HPDE6-E6E7 (cell line): ENCODE data around the gene CYS1.
"Not testable (repeated sequence)": the region's sequence is repeated elsewhere in the genome, so short reads cannot be mapped to it uniquely, and the experiment has no call there.

ENCODE experiments used
- DNase-seq: peaks from one replicate; pipeline ENCODE4 v3.0.0; 2011; ENCODE audit warnings: missing footprints; ENCODE audit errors: extremely low spot score

The CYS1 gene

DNA sequence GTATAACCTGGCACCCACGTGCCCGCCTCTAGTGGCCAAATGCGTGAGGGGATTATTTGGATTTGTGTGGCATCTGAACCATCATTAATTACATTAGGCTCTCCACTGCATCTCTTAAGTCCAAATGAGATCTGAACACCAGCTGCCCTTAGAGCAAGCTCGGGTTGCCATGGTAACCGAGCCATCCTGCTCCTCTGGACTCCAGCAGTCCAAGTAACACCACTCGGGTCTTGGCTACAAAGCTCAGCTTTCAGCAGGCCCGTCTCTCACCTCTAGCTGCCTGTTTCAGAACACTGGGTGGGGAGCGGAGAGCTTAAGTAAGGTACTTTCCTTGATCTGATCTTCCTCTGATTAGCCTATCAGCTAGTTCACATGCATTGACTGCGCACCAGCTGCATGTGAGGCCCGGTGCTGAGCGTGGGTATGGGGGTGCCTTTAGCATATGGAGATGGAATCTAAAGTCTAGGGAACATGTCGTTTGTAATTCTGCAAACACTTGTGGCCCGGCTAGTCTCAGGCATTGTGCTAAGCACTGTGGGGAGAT is 14.1 kb upstream of the CYS1 start:
- DNase-seq, result no peak

DNA sequence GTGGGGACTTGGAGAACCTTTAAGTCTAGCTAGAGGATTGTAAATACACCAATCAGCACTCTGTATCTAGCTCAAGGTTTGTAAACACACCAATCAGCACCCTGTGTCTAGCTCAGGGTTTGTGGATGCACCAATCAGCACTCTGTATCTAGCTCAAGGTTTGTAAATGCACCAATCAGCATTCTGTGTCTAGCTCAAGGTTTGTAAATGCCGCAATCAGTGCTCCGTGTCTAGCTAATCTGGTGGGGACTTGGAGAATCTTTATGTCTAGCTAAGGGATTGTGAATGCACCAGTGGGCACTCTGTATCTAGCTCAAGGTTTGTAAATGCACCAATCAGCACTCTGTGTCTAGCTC is 11.7 kb upstream of the CYS1 start:
- not testable (repeated sequence) for DNase-seq

- no peak for DNase-seq
Measured at GRCh38 chr2:10091182-10091888, 11.1 kb upstream of the CYS1 start.

- no peak for DNase-seq
Measured at GRCh38 chr2:10089565-10090190, 9.5 kb upstream of the CYS1 start.

- DNase-seq, result no peak
Measured at GRCh38 chr2:10087360-10087759, 7.1 kb upstream of the CYS1 start.

DNA sequence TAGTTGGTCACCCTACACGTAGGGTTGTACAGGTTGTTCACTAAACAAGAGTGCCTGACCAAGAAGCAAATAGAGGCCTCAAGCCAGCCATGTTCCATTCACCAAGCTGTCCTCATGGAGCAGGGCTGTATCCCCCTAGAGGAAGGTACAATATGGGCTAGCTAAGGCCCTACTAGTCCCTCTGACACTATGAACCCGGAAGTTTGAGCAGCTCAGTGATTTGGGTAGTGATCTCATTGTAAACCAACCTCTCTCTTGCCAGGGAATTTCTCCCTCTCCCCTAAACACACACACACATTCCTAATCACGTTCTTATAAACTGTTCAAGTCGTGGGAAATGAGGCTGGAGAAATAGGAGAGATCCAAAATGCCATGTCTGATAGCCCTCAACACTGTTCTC is 6.7 kb upstream of the CYS1 start:
- no peak for DNase-seq

DNA sequence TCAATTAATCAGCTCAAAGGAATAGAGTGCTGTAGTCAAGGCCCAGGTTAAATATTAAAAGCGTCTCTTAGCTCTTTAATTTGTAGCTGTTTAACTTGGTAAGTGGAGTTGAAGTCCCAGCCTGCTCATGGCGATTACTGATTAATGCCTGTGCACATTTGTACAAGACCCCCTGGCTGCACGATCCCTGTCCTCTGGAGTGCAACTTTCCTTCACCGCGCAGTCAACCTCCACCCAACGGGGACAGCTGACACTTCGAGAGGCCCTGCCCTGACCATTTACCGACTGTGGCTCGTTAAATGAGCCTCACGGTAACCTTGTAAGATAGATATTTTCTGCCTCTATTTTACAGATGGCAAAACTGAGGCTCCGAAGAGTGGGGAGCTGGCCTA is 5.5 kb upstream of the CYS1 start:
- no peak for DNase-seq

DNA sequence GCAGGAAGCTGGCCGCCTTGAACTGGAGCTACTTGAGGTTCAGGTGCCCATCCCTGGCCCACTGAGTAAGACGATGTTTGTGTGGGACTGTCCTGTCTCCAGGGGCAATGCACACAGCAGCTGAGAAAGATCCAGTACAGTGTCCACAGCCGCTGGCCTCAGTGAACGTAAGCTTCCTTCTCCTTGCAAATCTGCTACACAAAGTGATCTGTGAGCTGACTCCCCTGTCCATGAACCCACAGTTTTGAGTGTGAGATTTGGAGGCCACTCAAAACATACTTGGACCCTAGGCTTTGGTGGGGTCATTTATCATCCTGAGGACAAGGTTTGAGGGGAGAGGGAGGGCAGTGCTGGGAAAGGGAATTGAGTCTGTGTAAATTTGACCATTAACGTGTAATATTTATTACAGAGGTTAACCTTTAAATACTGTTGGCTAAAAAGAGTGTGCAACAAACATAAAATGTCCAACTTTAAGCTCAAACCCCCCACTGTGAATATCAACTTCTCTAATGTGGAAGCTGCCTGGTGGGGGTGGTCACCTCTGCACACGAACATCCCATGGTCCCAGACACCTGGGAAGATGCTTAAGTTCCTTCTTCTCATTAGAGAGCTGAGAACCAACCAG is 4.9 kb upstream of the CYS1 start:
- no peak for DNase-seq

- DNase-seq, result no peak
Measured at GRCh38 chr2:10084223-10084865, 4.1 kb upstream of the CYS1 start.

DNA sequence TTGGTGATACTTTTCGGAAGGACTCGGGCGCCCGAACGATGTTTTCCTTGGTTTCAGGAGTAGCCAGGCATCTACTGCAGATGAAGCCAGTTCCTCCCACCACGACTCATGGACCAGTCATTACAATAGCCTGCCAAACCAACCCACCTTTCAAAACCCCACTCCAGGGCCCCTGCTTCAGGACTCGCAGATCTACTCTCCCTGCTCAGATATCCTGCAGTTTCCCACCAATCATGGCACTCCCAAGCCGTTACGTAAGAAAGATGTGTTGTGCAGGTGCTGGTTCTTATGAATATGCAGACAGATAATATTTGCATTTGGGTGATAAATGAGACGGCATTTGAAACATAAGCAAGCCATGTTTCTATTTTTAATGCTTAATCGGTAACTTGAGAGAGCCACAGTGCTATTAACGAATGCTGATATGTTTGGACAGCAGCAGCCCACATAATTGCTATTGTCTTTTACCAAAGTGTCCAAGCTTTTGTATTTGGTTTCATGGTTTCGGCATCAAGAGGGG is 3.5 kb upstream of the CYS1 start:
- DNase-seq, result no peak

GRCh38 chr2:10083046-10083445 is 2.8 kb upstream of the CYS1 start:
- no peak for DNase-seq

- no peak for DNase-seq
Measured at GRCh38 chr2:10080536-10081304, 509 bp upstream of the CYS1 start.

GRCh38 chr2:10079266-10079869 is 843 bp downstream of the CYS1 start:
- no peak for DNase-seq

DNA sequence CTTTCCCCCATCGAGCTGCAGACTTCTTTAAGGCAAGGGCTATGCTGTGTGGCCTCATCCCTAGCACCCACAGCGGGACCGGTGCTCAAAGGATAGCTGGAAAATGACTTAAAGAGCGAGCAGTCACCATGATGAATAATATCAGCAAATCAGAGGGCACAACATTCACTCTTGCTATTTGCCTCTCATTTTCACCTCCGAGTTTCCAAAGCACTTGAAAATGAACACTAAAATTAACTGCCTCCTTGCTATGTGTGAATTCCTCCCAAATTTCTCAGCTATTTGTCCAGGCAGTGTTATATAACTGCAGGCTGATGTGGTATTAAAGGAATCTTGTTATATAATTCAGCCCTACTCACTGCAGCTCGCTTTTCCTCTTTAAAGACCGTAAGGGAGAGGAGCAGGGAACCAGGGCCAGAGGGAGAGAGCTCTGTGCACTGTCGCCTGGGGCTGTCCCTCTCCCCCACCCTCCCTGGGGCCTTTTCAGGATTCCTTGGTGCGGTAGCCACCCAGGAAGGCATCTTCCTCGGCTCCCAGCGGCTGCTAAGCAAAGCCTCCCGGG is 1.4 kb downstream of the CYS1 start:
- no peak for DNase-seq

GRCh38 chr2:10078001-10078400 is 2.2 kb downstream of the CYS1 start:
- DNase-seq, result no peak

DNA sequence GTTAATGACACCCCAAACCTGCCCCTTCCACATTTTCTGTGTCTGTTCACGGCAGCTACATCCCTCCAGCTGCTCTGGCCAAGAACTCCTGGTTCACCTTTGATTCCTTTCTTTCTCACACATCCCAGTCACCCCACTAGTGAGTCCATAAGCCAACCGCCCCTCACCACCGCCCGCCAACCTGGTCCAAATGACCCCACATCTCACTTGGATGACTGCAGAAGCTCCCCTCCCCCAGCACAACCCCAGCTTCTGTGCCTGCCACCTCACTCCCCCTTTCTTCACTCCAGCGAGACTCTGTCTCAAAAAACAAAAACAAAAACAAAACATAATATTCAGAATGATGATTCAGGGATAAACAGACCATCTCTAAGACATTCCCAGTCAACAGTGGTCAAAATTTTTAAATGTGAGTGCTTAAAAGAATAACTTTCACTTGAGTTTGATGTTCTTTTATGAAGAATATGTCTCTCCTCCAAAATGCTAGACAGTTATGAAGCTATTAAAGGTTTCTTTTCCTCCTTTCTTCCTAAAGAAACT is 3.2 kb downstream of the CYS1 start:
- no peak for DNase-seq

GRCh38 chr2:10076511-10076910 is 3.7 kb downstream of the CYS1 start:
- DNase-seq, result no peak

- DNase-seq, result no peak
Measured at GRCh38 chr2:10075571-10076209, 4.5 kb downstream of the CYS1 start.

DNA sequence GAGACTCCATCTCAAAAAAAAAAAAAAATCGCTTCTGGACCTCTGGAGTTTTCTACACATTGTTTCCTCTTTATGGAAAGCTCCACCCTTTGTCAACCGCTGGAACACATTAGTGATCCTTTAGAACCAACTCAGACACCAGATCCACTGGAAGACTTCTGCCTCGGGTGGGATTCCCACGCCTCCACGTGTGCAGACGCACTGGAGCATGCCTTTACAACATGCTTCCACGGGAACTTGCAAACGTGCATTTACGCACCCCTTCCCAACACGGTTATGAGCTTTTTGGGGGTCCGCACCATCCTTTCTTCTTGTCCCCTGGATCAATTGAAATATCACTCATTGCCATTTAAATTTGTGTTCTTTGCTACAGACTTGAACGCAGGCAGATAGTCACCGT is 5.1 kb downstream of the CYS1 start:
- DNase-seq, result no peak

DNA sequence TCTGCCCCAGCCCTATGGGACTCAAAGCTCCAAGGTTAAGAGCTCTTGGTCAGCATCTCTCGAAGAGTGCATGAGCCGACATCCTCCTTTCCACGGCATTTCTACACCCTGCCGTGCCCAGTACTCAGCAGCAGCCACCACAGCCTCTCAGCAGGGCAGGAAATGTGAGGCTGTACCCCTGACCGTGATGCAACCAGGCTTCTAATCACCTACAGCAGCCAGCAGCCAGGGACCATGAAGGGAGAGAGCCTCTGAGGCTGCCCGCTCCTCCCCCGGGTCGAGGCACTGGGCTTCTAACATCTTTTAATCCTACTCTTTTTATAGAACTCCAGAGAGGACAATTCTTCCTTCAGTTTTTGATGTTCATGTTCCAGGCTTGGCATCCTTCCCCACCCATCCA is 6.5 kb downstream of the CYS1 start:
- DNase-seq, result no peak
